Measurements from ENCODE around the gene AP4E1.
"Not testable (repeated sequence)": the region's sequence is repeated elsewhere in the genome, so short reads cannot be mapped to it uniquely, and the experiment has no call there.

Gene AP4E1

DNA sequence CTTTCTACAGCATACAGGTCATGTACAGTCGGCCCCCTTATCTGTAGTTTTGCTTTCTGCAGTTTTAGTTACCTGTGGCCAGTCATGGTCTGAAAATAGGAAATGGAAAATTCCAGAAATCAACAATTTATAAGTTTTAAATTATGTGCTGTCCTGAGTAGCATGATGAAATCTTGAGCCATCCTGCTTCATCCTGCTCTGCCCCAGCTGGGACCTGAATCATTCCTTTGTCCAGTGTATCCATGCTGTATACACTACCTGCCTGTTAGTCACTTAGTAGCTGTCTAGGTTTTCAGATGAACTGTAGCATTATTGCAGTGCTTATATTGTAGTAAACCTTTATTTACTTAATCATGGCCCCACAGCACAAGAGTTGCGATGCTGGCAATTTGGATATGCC lies 44.8 kb downstream of the AP4E1 start:
- no peak for DNase-seq

DNA sequence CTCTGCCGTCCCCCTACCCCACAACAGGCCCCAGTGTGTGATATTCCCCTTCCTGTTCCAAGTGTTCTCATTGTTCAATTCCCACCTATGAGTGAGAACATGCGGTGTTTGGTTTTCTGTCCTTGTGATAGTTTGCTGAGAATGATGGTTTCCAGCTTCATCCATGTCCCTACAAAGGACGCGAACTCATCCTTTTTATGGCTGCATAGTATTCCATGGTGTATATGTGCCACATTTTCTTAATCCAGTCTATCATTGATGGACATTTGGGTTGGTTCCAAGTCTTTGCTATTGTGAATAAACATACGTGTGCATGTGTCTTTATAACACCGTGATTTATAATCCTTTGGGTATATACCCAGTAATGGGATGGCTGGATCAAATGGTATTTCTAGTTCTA lies 46.4 kb downstream of the AP4E1 start:
- DNase-seq, result not testable (repeated sequence)

DNA sequence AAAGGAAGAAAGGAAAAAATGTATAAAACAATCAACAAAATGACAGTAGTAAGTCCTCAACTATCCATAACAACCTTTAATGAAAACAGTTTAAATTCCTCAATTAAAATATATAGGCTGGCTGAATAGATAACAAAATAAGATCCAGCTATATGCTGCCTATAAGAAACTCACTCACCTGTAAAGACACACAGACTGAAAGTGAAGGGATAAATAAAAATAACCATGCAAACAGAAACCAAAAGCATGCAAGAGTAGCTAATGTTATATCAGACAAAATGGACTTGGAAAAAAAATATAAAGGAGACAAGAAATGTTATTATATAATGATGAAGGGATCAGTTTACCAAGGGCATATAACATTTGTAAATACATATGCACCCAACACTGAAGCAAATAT lies 51.2 kb downstream of the AP4E1 start:
- no peak for DNase-seq

DNA sequence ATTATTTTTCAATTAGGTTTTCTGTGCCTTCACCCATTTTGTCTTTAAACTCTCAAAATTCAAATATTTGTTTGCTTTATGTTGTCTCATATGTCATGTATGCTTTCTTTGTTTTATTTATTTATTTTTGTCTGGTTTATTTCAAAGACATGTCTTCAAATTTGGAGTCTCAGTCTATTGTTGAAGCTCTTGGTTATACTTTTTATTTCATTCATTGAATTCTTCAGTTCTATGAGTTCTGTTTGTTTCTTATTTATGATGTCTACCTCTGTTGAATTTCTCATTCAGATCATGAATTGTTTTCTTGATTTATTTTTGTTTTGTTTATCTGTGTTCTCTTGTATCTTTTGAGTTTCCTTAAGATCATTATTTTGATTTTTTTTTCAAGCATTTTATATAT lies 55.6 kb downstream of the AP4E1 start:
- no peak for DNase-seq

DNA sequence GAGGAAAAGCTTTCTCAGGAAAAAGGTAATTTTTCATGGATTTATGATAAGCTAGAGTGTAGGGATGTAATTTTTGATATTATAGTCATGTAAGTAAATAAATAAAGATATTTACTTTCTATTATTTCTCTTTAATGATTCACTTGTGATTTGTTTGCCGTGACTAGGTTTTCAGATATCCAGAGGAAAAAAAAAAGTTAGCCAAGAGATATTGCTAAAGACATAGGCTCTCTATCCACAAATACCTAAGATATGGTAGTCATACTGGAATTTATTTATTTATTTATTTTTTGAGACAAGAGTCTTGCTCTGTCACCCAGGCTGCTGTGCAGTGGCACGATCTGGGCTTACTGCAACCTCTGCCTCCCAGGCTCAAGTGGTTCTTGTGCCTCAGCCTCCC lies 59.9 kb downstream of the AP4E1 start:
- no peak for DNase-seq

DNA sequence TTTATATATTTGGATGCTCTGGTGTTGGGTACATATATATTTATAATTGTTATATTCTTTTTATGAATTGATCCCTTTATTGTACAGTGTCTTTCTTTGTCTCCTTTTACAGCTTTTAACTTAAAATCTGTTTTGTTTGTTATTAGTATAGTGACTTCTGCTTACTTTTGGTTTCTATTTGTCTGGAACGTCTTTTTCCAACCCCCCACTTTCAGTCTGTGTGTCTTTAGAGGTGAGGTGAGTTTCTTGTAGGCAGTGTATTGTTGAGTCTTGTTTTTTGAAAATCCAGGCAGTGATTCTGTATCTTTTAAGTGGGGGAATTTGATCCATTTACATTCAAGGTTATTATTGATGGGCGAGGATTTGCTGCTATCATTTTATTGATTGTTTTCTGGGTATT lies 62.0 kb downstream of the AP4E1 start:
- DNase-seq, result no peak

DNA sequence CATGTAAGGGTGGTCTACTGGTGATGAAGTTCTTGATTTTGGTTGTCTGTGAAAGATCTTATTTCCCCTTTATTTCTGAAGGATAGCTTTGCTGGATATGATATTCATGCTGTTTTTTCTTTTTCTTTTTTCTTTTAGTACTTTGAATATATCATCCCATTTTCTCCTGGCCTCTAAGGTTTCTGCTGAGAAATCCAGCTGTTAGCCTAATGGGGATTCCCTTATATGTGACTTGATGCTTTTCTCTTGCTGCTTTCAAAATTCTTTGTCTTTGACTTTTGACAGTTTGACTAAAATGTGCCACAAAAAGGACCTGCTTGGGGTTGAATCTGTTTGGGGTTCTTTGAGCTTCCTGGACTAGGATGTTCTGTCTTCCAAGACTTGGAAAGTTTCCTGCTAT lies 62.6 kb downstream of the AP4E1 start:
- no peak for DNase-seq

DNA sequence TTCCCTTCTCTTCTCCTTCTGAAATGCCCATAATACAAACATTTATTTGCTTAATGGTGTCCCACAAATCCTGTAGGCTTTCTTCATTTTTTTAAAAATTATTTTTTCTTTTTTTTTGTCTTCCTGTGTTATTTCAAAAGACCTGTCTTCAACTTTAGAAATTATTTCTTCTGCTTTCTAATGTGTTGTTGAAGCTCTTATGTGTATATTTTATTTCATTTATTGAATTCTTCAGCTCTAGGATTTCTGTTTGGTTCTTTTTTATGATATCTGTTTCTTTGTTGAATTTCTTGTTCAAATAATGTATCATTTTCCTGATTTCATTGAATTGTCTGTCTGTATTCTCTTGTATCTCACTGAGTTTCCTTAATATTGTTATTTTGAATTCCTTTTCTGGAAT lies 63.1 kb downstream of the AP4E1 start:
- DNase-seq, result no peak

DNA sequence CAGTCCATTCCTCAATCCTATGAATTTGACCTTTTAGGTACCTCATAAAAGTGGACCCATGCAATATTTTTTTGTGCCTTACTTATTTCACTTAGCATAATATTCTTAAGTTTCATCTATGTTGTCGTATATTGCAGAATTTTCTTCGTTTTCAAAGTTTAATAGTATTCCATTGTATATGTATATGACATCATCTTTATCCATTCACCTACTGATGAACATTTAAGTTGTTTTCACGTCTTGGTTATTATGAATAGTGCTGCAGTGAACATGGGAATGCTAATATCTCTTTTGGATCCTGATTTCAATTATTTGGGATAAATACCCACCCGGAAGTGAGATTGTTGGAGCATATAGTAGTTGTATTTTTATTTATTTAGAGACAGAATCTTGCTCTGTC lies 65.1 kb downstream of the AP4E1 start:
- DNase-seq, result no peak

DNA sequence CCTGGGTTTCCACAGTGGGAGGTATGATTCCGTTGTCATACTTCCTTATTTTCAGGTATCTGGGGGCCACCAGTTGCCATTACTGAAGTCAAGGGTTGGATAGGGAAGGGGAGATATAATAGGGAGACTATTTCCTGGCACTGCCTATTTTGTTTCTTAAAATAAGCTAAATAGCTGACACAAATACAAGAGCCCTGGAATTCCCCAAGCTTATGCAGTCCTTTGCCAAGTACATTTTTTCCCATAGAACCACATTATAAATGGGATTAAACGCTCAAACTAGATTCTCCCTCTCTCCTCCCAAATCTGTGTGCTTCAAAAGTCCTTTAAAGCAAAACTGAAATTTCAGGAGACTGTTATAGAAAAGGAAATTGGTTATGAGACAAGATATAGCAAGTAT lies 68.7 kb downstream of the AP4E1 start:
- DNase-seq, result no peak

DNA sequence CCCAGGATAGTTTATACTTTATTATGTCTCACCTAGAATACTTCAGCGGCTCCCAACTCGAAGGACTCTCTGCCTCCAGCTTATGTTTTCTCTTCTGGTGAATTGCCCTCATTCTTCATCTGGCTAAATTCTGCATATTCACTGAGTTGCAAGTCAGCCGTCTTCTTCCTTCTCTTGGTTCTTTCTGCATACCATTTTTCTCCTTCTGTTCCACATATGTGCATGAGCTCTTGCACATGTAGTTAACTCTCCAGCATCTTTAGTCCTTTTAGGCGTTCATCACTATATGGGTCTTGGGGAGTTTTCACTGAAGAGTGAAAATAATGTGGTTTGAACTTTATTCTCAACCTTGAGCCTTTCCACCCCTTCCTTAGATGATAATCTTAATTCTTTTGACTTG lies 70.1 kb downstream of the AP4E1 start:
- DNase-seq, result no peak

DNA sequence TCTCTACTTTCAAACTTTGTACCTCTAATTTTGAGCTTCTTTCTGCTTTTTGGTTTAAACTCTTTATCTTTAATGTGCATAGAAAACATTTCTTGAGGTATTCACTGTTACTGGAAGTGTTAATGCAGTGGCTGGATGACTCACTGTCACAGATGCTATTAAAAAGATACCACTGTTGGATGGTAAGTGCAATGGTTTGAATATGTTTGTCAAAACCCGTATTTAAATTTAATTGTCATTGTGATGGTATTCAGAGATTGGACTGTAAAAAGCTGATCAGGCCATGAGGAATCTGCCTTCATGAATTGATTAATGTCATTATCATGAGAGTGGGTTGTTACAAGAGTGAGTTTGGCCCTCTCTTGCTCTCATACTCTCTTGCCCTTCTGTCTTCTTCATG lies 70.6 kb downstream of the AP4E1 start:
- no peak for DNase-seq

DNA sequence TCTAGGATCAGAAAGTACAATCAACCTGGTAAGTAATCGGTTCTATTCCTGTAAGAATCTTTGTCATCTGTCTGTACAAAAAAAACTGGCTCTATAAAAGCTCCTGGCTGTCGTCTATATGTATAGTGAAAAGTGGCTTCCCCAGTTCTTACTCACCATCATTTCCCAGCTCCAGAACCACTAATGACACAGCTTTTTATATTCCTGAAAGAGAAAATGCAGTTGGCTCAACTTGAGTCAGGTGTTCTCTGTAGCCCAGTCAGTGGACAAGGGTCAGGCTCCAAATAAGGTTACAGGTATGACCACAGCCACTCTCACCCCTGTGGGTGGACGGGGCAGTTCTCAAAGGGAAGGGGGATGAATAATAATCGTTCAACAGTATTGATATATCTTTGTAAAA lies 85.1 kb downstream of the AP4E1 start:
- no peak for DNase-seq

DNA sequence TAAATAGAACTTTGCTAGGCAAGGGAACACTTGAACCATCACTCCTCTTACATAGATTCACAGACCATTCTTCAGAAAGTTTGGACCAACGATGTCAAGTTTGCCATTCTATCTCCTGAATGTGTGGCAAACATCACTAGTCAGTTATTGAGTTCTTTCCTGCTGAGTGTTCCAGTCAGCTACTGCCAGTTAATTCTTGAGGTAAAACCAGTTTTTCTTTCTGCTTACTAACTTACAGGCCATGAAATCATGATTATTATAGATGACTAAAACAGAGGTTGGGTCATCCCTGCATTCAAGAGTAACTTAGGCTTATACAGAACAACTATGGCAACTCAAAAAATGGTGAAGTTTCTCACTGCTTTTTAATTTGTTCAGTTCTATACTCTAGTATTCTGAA lies 88.2 kb downstream of the AP4E1 start:
- DNase-seq, result no peak

DNA sequence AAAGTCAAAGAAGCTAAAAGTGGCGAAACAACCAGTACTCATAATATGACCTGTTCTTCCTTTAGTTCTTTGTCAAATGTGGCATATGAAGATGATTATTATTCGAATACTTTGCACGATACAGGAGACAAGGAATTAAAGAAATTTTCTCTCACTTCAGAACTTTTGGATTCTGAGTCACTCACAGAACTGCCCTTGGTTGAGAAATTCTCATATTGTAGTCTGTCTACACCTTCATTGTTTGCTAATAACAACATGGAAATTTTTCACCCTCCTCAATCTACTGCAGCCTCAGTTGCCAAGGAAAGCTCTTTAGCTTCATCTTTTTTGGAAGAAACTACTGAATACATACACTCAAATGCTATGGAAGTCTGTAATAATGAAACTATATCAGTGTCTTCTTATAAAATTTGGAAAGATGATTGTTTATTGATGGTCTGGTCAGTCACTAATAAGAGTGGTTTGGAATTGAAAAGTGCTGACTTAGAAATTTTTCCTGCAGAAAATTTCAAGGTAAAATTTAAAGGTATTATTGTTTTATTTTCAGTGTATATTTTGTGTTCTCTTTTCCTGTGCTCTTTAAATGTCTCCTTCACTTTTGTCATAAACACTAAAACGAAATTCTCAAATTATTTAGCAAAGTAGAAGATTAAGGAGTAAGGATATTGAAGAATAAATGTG lies 89.0 kb downstream of the AP4E1 start:
- no peak for DNase-seq

DNA sequence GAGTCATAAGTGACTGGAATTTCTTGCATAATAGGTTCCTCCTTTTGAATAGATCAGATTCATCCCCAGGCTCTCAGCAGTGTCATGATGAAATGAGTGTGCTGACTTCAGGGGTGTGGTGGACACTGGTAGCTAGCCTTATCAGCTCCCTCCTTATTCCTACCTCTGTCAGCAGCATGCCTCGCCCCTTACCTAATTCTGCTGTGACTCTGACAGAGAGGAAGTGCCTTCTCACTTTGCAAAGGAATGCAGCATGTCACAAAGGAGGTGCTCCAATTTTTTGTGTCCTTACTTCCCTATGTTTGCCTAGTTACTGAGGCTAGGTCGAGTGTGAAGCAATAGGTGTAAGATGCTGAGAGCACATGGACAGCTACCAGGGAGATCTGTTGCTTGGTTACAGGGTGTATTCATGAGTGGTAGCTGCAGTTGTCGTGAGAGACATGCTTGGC lies 95.6 kb downstream of the AP4E1 start:
- no peak for DNase-seq

DNA sequence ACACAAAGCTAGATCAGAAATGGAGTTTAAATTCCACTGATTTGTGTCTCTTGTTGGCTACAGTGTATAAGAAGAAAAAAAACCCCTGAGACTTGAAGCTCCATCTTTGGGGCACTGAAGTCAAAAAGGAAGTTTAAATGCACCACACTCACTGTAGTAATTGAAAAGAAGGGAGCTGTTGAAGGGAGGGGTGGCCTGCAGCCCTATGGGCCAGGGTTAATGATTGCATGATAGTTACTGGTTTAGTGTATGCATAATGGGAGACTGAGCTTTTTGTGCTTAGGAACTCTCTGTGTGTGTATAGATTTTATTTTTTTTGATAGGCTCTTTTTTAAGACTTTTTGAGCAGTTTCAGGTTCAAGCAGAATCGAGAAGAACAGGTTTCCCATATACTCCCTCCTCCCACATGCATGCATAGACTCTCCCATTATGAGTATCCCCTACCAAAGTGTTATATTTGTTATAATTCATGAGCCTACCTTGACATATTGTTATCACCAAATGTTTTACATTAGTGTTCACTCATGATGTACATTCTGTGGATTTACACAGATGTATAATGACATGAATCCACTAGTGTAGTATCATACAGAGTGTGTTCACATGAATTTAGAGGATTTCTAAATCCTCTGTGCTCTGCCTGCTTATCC lies 98.0 kb downstream of the AP4E1 start:
- no peak for DNase-seq

DNA sequence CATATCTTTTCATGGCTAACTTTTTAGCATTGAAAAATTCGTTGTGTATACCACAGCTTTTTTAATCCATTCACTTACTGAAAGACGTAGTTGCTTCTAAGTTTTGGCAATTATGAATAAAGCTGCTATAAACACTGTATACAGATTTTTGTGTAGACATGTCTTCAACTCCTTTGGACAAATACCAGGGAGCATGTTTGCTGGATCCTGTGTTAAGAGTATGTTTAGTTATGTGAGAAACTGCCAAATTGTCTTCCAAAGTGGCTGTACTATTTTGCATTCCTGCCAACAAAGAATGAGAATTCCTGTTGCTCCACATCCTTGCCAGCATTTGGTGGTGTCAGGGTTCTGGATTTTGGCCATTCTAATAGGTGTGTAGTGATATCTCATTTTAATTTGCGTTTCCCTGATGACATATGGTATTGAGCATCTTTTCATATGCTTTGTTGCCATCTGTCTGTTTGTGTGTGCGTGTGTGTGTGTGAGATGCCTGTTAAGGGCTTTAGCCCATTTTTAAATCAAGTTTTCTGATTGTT lies 98.7 kb downstream of the AP4E1 start:
- no peak for DNase-seq

DNA sequence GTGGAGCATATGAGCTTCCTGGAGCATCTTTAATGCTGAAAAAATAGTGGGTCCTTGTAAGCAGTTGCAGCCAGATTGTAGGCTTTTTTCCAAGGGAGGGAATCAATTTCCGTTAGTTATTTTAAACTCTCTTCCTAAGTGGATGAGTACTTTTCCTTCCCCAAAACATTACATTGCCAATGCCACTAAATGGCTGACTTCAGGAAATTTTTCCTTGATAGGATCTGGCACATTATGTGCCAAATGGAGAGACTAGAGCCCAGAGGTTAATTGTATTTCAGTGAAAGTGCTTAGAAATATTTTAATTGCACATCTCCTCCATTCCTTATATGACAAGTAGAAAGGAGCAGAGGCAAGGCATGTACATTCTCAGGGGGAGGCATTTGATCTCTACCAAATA lies 102.7 kb downstream of the AP4E1 start:
- no peak for DNase-seq

DNA sequence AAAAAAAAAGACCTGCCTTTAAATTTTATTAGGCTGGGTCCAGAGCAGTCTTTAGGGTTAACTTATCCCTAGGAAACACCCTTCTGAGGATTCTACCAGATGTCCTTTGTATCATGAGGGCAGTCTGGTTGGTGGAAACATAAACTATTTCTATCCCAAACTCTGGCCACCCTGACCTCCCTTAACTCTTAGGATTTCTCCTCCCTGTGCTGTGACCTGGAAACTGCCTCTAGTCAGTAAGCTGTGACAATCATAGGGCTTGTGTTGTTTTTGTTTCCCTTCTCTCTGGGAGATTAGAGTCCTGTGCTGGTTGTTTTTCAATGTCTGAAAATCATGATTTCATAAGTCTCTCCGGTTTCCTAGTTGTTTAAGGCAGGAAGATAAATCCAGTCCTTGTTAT lies 108.1 kb downstream of the AP4E1 start:
- no peak for DNase-seq

DNA sequence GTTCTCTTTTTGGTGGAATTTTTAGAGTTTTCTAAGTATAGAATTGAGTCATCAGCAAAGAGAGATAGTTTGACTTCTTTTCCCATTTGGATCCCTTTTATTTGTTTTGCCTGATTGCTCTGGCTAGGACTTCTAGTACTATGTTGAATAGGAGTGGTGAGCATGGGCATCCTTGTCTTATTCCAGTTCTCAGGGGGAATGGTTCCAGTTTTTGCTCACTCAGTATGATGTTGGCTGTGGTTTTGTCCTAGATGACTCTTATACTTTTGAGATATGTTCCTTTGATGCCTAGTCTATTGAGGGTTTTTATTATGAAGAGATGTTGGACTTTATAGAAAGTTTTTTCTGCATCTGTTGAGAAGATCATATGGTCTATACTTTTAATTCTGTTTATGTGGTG lies 113.7 kb downstream of the AP4E1 start:
- no peak for DNase-seq

DNA sequence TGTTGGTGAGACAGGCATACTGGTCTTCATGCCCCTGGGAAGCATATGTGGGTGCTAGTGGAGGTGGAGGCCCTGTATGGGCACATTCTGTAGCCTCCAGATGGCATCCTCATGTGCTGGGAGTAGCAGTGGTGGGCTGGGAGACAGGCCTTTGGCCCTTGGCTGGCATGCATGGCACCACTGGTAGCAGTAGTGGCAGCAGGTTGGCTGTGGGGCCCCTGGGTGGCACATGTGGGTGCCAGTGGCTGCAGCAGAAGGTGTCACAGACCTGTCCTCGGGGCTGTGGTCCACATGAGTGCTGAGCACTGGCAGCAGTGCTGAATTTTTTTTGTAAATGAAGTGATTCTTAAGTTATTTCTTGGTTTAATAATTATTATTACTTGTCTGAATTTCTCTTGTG lies 115.0 kb downstream of the AP4E1 start:
- no peak for DNase-seq

DNA sequence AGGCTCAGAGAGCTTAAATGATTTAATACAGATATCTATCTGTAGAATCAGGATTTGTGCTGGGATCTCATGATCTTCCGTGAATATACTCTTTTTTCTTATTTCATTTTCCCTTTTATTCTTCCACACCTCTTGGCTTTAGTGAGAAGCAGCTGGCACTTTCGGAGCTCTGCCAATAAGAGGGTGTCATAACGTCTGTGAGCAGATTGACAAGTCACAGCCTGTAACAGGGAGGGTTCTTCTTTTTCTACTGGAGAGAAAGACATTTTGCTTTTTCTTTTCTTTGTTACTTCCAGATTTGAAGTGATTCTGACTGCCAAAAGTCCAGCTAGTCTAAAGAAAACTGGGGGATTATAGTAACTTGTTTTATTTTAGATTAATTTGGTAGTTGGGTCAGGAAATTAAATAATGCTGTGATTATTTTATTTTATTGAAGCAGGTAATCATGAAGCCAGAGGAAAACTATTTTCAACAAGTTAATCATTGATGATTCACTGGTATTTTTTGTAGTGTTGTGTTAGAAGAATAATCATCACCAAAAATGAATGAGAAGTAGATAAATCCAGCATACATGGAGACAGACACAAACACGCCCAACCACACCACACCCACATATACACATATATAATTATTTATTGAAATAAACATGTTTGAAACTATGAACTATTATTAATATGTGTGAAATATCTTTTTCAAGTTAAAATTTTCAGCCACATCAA lies 116.4 kb downstream of the AP4E1 start:
- DNase-seq, result no peak

DNA sequence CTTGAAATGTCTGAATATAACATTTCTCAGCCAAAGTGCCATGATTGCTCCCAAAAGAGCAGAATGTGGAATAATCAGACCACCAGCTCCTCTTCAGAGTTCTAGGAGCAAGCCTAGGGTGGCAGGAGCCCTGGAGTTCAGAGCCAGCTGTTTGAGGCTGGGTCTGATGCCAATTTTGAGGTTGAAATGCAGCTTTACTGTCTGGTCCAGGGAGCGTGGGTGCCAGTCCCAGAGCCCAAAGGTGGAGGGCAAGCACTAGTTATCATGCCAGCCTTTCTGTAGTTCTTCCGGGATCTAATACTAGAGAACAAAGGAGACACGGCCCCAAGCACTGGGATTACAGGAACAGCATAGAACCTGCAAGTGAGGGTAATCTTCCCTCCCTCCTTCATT lies 117.0 kb downstream of the AP4E1 start:
- DNase-seq, result no peak
